ENCODE measurements around the gene MERTK. TPM values are rescaled to one million over a fixed set of nuclear protein-coding genes. Genes with fewer than 3 reads are reported as not detected.

The MERTK gene
- total and polyA plus RNA-seq, 2 of the 13 experiments (the other 11 are each of a cell fraction or from before 2014, with no cell fraction given): 37.3 to 44.7 TPM

- TF ChIP-seq, protein P1, sequence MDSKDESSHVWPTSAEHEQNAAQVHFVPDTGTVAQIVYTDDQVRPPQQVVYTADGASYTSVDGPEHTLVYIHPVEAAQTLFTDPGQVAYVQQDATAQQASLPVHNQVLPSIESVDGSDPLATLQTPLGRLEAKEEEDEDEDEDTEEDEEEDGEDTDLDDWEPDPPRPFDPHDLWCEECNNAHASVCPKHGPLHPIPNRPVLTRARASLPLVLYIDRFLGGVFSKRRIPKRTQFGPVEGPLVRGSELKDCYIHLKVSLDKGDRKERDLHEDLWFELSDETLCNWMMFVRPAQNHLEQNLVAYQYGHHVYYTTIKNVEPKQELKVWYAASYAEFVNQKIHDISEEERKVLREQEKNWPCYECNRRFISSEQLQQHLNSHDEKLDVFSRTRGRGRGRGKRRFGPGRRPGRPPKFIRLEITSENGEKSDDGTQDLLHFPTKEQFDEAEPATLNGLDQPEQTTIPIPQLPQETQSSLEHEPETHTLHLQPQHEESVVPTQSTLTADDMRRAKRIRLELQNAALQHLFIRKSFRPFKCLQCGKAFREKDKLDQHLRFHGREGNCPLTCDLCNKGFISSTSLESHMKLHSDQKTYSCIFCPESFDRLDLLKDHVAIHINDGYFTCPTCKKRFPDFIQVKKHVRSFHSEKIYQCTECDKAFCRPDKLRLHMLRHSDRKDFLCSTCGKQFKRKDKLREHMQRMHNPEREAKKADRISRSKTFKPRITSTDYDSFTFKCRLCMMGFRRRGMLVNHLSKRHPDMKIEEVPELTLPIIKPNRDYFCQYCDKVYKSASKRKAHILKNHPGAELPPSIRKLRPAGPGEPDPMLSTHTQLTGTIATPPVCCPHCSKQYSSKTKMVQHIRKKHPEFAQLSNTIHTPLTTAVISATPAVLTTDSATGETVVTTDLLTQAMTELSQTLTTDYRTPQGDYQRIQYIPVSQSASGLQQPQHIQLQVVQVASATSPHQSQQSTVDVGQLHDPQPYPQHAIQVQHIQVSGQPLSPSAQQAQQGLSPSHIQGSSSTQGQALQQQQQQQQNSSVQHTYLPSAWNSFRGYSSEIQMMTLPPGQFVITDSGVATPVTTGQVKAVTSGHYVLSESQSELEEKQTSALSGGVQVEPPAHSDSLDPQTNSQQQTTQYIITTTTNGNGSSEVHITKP (CRISPR knock-in tag; IDR thresholded peaks at IDR 0.05; ENCODE audit: low read depth): peak; percentile 87; the same call in 1 of the 2 replicates
- TF ChIP-seq ZNF709 (CRISPR knock-in tag; IDR thresholded peaks at IDR 0.05) (peak; percentile 76), YEATS4 (CRISPR knock-in tag; IDR thresholded peaks at IDR 0.05; ENCODE audit: borderline replicate concordance) (peak; percentile 91), ZSCAN29 (CRISPR knock-in tag; conservative IDR thresholded peaks at IDR 0.05) (0 out of 2 replicates have a peak, but pooled peaks have one; percentile 10), BRCA1 (CRISPR knock-in tag; IDR thresholded peaks at IDR 0.05) (no peak), MAFF (IDR thresholded peaks at IDR 0.05; ENCODE audit: low read depth, low read length) (no peak), ZFX (CRISPR knock-in tag; IDR thresholded peaks at IDR 0.05; ENCODE audit: low read depth) (peak; percentile 89), RARA (CRISPR knock-in tag; IDR thresholded peaks at IDR 0.05) (peak; percentile 74), TBL1XR1 (IDR thresholded peaks at IDR 0.05; ENCODE audit: borderline replicate concordance, low read length, partially characterized antibody) (no peak), ZNF580 (CRISPR knock-in tag; IDR thresholded peaks at IDR 0.05; ENCODE audit: borderline replicate concordance, low read depth) (peak; percentile 86; the same call in 1 of the 2 replicates), MXD3 (CRISPR knock-in tag; IDR thresholded peaks at IDR 0.05) (peak; percentile 83; the same call in 1 of the 2 replicates), ZBTB37 (CRISPR knock-in tag; IDR thresholded peaks at IDR 0.05) (no peak), DMAP1 (CRISPR knock-in tag; IDR thresholded peaks at IDR 0.05) (peak; percentile 60), SNRNP70 (IDR thresholded peaks at IDR 0.05; ENCODE audit: low read depth, low read length) (no peak), FUBP1 (CRISPR knock-in tag; IDR thresholded peaks at IDR 0.05; ENCODE audit: borderline replicate concordance) (no peak), ZNF567 (CRISPR knock-in tag; IDR thresholded peaks at IDR 0.05; ENCODE audit: borderline replicate concordance) (no peak)
These were observed at the start of gene MERTK (continued) for GRCh38 chr2:111897924-111898702.
